GM18519 (cell line): ENCODE data around the gene NUDCD3.
"Not testable (repeated sequence)": the region's sequence is repeated elsewhere in the genome, so short reads cannot be mapped to it uniquely, and the experiment has no call there.

Experiments used
- ATAC-seq: cut with Tn5 transposase; IDR thresholded peaks from one replicate; pipeline ENCODE4 v1.9.1; 2021; ENCODE audit warnings: mild to moderate bottlenecking, moderate library complexity; ENCODE audit not compliant: unreplicated experiment, low FRiP score

NUDCD3 gene

GRCh38 chr7:44455155-44455554, 35.3 kb downstream of the NUDCD3 start:
- ATAC-seq = no peak

- ATAC-seq = no peak
Observed at GRCh38 chr7:44454348-44454747, 36.1 kb downstream of the NUDCD3 start.

- ATAC-seq = no peak
Observed at GRCh38 chr7:44451123-44451522, 39.3 kb downstream of the NUDCD3 start.

- no peak for ATAC-seq
Observed at GRCh38 chr7:44449584-44449928, 40.9 kb downstream of the NUDCD3 start.

GRCh38 chr7:44448922-44449583, 41.4 kb downstream of the NUDCD3 start:
- ATAC-seq = no peak

- ATAC-seq = no peak
Observed at GRCh38 chr7:44447874-44448425, 42.5 kb downstream of the NUDCD3 start.

- ATAC-seq = no peak
Observed at GRCh38 chr7:44445986-44446671, 44.3 kb downstream of the NUDCD3 start.

GRCh38 chr7:44441079-44441478, 49.4 kb downstream of the NUDCD3 start:
- ATAC-seq = no peak

- no peak for ATAC-seq
Observed at GRCh38 chr7:44440577-44441078, 49.8 kb downstream of the NUDCD3 start.

GRCh38 chr7:44439926-44440325, 50.5 kb downstream of the NUDCD3 start:
- no peak for ATAC-seq

GRCh38 chr7:44438816-44439215, 51.6 kb downstream of the NUDCD3 start:
- ATAC-seq = no peak

- ATAC-seq = no peak
Observed at GRCh38 chr7:44434201-44434600, 56.3 kb downstream of the NUDCD3 start.

- ATAC-seq = no peak
Observed at GRCh38 chr7:44433255-44434022, 57.0 kb downstream of the NUDCD3 start.

GRCh38 chr7:44432381-44432977, 58.0 kb downstream of the NUDCD3 start:
- ATAC-seq = no peak

- ATAC-seq = no peak
Observed at GRCh38 chr7:44431091-44431608, 59.3 kb downstream of the NUDCD3 start.

GRCh38 chr7:44430054-44430453, 60.4 kb downstream of the NUDCD3 start:
- ATAC-seq = no peak

GRCh38 chr7:44424762-44425161, 65.7 kb downstream of the NUDCD3 start:
- not testable (repeated sequence) for ATAC-seq

- ATAC-seq = no peak
Observed at GRCh38 chr7:44416941-44417340, 73.5 kb downstream of the NUDCD3 start.

- ATAC-seq = no peak
Observed at GRCh38 chr7:44415510-44415909, 74.9 kb downstream of the NUDCD3 start.

- no peak for ATAC-seq
Observed at GRCh38 chr7:44415047-44415446, 75.4 kb downstream of the NUDCD3 start.
